Upper lobe of right lung (tissue), 1 donor: ENCODE results near the gene GRIN2B. TPM values are rescaled to one million over a fixed set of nuclear protein-coding genes. Genes with fewer than 3 reads are reported as not detected.

Source experiments
- ATAC-seq: fragments of 200-7000 bp; cut with Tn5 transposase; one replicate; pipeline ENCODE4 v1.9.1; 2020; ENCODE audit warnings: mild to moderate bottlenecking, moderate library complexity
- DNase-seq: peaks from one replicate; pipeline ENCODE4 v3.0.0-alpha.2; 2020
- H3K27ac ChIP-seq: fragments of 200-600 bp; one replicate; pipeline ENCODE4 v1.8.0; 2022
- H3K27me3 ChIP-seq: fragments of 200-600 bp; one replicate; pipeline ENCODE4 v1.8.0; 2022; ENCODE audit warnings: mild to moderate bottlenecking
- H3K36me3 ChIP-seq: fragments of 200-600 bp; one replicate; pipeline ENCODE4 v1.8.0; 2022
- H3K4me1 ChIP-seq: fragments of 200-600 bp; one replicate; pipeline ENCODE4 v1.8.0; 2022
- H3K4me3 ChIP-seq: fragments of 200-600 bp; one replicate; pipeline ENCODE4 v1.8.0; 2022; ENCODE audit warnings: mild to moderate bottlenecking
- H3K9me3 ChIP-seq: fragments of 200-600 bp; one replicate; pipeline ENCODE4 v1.8.0; 2022
- intact Hi-C: fragments of 100-400 bp; cut with DNase I; formaldehyde crosslinking; loops from one replicate; pipeline ENCODE4 v1.11.0; 2022
- total RNA-seq: library from RNA; stranded (reverse); fragmentation: NEBNext Ultra II Directional; extraction: Animal tissue kit (Norgen Biotek cat#: 25700); gene quantifications from one replicate; pipeline ENCODE4 v1.2.1, GENCODE V29; 2021
- TF ChIP-seq, protein P1 (sequence below): fragments of 200-600 bp; IDR thresholded peaks from one replicate; pipeline ENCODE4 v1.8.0; 2022; ENCODE audit warnings: antibody characterized with exemption
- donor health status: DM: no; HTN: yes; CAD: no; lungs with severe emphysema.

GRIN2B gene
- total RNA-seq, 1 donor from 2014 or later = 1.1 TPM

DNA sequence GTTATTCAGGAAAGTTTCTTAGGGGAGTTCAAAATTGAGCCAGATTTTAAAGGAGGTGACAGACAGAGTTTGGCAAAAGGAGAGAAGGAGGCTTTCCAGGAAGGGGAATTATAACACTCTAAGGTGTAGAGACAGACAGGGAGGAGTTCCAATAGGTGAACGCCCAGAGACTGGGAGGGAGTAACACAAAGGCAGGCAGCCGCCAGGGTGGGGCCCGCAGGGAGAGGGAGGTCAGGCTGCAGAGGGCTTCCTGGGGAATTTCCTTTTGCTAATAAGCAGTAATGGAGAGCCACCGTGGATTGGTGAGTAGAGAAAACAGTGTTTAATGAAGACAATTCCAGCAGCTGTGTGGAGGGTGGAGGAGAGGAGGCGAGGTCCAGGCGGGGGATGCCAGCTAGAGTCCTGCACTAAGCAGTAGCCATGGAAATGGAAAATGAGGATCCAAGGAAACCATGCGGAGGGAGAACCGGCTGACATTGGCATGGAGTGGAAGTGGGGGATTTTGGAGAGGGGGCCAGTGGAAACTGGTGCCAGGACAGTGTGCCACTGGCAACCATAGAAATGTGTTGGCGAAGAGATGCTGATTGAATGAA lies 22.2 kb downstream of the GRIN2B start:
- TF ChIP-seq, protein P1, sequence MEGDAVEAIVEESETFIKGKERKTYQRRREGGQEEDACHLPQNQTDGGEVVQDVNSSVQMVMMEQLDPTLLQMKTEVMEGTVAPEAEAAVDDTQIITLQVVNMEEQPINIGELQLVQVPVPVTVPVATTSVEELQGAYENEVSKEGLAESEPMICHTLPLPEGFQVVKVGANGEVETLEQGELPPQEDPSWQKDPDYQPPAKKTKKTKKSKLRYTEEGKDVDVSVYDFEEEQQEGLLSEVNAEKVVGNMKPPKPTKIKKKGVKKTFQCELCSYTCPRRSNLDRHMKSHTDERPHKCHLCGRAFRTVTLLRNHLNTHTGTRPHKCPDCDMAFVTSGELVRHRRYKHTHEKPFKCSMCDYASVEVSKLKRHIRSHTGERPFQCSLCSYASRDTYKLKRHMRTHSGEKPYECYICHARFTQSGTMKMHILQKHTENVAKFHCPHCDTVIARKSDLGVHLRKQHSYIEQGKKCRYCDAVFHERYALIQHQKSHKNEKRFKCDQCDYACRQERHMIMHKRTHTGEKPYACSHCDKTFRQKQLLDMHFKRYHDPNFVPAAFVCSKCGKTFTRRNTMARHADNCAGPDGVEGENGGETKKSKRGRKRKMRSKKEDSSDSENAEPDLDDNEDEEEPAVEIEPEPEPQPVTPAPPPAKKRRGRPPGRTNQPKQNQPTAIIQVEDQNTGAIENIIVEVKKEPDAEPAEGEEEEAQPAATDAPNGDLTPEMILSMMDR = no peak
- DNase-seq (no peak), ATAC-seq (peak; percentile 40)
- Histone ChIP-seq H3K27ac (no peak overlapping the region), H3K27me3 (no peaks in the 10 kb centered on the region), H3K9me3 (no peaks in the 10 kb centered on the region), H3K36me3 (no peaks in the 10 kb centered on the region), H3K4me1 (no peaks in the 10 kb centered on the region), H3K4me3 (no peak overlapping the region)
- intact Hi-C loops = no loop called here

DNA sequence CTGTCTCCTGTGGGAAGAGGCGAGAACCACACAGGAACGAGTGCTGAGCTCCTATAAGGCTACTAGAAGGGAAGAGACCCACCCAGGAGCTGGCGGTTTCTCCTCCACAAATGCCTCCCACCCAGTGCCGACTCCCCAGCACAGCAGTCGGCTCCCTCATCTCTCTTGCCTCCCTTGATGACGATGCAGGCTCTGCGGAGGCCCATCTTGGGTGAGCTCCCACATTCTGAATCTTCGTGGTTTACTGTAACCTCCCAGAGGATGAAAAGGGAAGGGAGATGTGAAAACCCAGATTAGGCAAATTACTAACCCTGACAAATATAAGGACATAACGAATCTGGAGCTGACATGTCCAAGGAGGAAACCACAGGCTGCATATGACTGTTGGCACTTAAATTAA lies 23.8 kb downstream of the GRIN2B start:
- H3K9me3 ChIP-seq = no peaks in the 10 kb centered on the region
- DNase-seq (no peak), ATAC-seq (no peak)
- TF ChIP-seq, protein P1 = no peak
- H3K27me3 ChIP-seq = no peaks in the 10 kb centered on the region
- no peak overlapping the region for H3K4me3 ChIP-seq
- H3K4me1 ChIP-seq = no peaks in the 10 kb centered on the region
- no peak overlapping the region for H3K27ac ChIP-seq
- no peaks in the 10 kb centered on the region for H3K36me3 ChIP-seq
- intact Hi-C loops = no loop called here

DNA sequence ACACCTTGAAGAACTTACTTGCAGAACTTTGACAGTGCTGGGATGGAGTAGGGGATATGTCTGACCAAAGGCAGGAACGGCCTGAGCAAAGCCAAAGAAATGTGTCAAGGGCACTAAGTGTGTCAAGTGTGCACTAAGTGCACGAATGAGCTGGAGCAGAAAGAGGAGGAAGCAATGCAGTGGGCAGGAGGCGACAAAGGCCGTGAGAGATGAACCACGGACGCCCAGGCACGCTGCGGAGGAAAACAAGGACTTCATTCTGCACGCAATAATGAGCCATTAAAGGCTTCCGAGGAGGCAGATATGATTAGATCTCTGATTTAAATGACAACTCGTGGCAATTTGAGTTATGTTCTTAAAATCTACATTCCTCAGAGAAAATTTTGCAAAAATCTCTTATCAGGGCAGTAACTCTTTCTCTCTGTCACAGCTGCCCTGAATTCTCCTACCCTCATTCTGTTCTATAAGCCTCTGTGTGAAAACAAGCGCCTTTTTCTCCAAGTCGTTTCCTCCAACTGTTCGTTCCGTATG lies 25.3 kb downstream of the GRIN2B start:
- ATAC-seq = no peak
- intact Hi-C loops = no loop called here
- TF ChIP-seq, protein P1 = no peak
- H3K4me1 ChIP-seq = no peaks in the 10 kb centered on the region
- H3K27me3 ChIP-seq = no peaks in the 10 kb centered on the region
- no peaks in the 10 kb centered on the region for H3K9me3 ChIP-seq
- H3K36me3 ChIP-seq = no peaks in the 10 kb centered on the region
- H3K27ac ChIP-seq = no peak overlapping the region
- no peak for DNase-seq
- no peak overlapping the region for H3K4me3 ChIP-seq

DNA sequence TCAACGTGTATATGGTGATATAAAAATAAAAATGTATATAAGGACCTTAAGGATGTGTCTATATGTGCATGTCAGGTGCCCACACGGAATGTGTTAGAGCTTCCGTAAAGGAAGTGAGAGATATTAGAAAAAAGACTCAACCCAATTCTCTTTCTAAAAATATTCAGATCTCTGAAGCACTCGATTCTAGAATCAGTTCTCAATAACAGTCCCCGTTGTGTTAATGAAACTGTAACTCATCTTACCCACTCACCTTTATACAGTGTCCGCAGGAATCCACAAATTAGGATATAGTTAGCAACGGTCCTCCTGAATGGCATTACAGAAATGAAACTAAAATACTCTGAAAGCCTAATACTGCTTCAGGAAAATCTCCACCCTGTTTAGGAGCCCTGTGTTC lies 29.3 kb downstream of the GRIN2B start:
- no peaks in the 10 kb centered on the region for H3K27me3 ChIP-seq
- no peaks in the 10 kb centered on the region for H3K9me3 ChIP-seq
- no peak overlapping the region for H3K4me3 ChIP-seq
- H3K27ac ChIP-seq = no peak overlapping the region
- intact Hi-C loops = no loop called here
- no peak for DNase-seq
- no peaks in the 10 kb centered on the region for H3K4me1 ChIP-seq
- H3K36me3 ChIP-seq = no peaks in the 10 kb centered on the region
- ATAC-seq = no peak
- TF ChIP-seq, protein P1 = no peak

DNA sequence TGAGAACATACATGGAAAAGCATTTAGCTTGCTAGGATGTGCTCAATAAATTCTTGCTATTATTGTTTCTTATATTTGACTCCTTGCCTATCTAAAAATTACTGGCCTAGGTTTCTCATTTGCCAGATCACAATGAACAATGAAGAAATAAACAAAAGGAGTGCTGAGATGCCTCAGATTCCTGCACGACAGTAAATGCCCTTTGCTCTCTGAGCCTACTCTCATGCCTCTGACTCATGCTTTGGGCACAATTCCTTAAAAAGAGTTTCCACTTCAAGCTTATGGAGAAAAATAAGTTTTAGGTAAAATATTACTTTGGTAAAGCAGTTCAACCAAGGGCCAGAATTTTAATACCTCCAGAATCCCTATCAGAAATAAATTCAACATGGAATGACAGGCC lies 30.9 kb downstream of the GRIN2B start:
- intact Hi-C loops = no loop called here

More for the DNA sequence above, 30.9 kb downstream of the GRIN2B start:
- DNase-seq (no peak), ATAC-seq (no peak)
- H3K4me3 ChIP-seq = no peak overlapping the region
- no peaks in the 10 kb centered on the region for H3K4me1 ChIP-seq
- H3K36me3 ChIP-seq = no peaks in the 10 kb centered on the region
- no peaks in the 10 kb centered on the region for H3K27me3 ChIP-seq
- H3K27ac ChIP-seq = no peak overlapping the region
- TF ChIP-seq, protein P1 = no peak
- H3K9me3 ChIP-seq = no peaks in the 10 kb centered on the region
